CD4-positive, alpha-beta T cell treated with Interleukin-12 subunit alpha and Interleukin-12 subunit beta, for 1 hour (primary cell): ENCODE results near the gene RUNX1.
"Not testable (repeated sequence)": the region's sequence is repeated elsewhere in the genome, so short reads cannot be mapped to it uniquely, and the experiment has no call there.

ENCODE experiments used
- DNase-seq: peaks from one replicate; pipeline ENCODE4 v3.0.0-alpha.2; 2020

Gene RUNX1

DNA sequence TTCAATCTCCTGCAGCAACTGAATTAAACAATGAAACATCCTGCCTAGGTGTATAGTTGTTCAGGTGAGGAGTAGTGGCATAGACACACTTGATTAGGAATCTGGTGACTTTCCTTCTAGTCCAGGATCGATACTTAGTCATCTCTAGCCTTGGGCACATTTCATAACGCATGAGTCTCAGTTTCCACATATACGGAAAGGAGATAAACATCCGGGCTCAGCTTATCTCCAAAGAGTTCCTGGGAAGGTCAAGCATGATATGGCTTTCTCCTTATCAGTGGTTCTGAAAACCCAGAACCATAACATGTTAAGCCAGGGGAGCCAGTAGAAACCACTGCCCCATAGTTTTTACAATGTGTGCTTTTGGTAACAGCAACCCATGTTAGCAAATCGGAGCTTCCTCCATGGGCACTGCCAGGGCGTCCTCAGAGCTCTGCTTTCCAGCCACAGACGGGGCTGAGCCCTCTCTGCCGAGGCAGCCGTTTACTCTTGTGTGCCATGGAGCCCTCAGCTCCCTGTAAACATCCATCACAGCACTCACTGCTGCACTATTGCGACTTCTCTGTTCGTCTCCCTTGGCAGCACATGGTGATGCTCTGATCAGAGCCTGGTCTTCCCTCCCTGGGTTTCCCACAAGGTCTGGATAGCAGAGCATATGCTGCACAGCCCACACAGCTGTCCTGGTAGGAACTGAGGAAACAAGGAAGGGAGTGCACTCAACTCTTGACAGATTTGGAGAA lies 34.6 kb downstream of the RUNX1 start:
- no peak for DNase-seq

- no peak for DNase-seq
These were observed 37.4 kb downstream of the RUNX1 start for GRCh38 chr21:35011681-35012080.

GRCh38 chr21:35010447-35010846 lies 38.7 kb downstream of the RUNX1 start:
- no peak for DNase-seq

- no peak for DNase-seq
These were observed 41.8 kb downstream of the RUNX1 start for GRCh38 chr21:35007348-35007747.

DNA sequence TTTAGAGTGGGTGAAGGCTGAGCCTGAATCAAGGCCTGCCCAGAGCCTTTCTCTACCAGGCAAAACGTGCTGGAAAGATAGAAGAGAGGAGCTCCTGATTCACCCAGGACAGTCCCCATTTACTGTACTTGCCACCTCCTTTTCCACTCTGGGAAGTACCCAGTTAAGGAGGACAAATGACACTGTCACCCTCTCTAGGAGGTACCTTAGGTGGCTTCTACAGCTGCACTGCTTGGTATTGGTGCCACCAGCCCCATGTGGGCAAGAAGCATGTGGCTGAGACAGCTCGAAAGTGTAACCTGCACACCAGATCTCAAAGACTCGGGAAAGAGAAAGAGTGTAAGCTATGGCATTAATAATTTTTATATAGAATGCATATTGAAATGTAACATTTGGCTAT lies 42.3 kb downstream of the RUNX1 start:
- no peak for DNase-seq

GRCh38 chr21:35006248-35006647 lies 42.9 kb downstream of the RUNX1 start:
- no peak for DNase-seq

DNA sequence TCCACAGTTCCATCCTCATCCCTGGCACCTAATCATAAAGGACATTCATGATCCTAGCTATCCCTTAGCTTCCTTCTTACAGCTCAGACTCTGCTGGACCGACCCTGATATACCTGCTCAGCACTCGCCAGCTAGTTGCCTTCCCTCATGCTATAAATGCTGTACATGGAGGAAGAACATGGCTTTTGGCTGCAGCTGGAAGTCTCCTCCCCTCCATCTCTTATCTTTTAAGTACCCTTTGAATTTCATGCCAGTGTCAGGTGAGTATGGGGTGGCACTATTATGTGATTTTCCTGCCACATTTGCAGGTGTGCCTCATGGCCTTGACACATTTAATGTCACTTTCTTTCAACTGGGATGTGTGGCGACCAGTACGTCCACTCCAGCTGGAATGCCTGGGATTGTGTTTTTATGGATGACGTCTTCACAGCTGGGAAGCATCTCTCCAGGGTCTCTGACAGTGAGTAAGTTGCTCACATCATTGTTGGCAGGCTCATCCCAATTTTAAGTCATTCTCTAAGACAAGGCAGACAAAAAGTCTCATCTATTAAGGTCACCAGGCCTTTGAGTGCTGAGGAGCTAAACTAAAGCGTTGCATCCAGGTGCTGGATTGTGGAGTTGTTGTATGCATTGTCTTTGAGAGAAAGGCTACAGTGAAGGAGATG lies 43.4 kb downstream of the RUNX1 start:
- DNase-seq: no peak

GRCh38 chr21:35005077-35005476 lies 44.0 kb downstream of the RUNX1 start:
- no peak for DNase-seq

GRCh38 chr21:35004314-35004713 lies 44.8 kb downstream of the RUNX1 start:
- DNase-seq: no peak

DNA sequence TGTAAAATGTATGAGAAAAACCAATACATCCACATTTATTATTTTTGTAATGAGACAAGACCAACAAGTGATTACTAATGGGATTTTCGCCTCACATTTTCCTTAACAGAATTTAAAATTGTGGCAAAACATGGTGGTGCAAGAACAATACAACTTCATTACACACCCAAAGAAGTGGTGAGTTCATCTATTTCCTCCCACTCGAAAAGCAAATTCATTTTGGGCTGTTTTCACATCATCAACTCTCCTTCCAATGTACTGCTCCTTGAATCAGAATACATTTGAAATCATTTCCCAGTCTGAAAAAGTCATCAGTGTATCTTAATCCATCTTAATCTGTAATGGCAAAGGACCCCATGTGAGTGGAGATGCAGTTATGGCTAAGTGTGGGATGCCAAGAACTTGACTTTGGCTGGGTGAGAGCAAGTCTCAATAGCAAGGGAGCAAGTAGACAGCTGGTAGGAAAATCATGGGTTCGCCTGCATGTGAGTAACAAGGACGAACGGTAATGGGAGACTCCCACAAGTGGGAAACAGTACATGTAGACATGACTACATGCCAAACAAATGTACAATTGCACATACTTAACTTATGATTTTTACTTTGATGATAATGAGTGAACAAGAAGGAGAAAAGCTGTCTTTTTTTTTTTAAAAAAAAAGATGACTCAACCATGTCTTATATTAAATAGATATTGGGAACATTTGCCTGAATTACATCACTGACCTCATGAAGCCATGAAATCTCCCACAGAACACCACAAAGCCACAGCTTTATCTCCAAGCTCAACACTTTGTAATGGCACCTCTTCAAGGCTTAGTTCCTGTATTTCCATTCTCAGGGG lies 46.0 kb downstream of the RUNX1 start:
- DNase-seq: no peak

- no peak for DNase-seq
These were observed 49.6 kb downstream of the RUNX1 start for GRCh38 chr21:34999397-34999941.

DNA sequence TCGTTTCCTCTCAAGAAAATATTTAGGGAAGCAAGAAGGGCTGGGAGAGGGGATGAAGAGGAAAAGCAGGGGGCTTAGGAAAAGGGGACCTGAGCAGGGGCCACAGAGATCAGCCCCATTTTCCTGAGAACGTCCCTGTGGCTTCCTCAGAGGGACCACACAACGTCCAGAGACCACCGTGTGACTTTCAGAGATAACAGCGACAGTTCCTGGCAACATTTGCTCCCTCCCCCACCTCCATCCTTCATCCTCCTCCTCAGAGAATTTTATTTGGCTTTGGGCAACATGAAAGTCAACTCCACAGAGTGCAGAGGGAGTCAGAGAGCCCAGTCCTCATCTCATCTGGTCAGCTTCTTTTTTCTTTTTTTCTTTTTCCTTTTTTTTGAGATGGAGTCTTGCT lies 50.9 kb downstream of the RUNX1 start:
- no peak for DNase-seq

DNA sequence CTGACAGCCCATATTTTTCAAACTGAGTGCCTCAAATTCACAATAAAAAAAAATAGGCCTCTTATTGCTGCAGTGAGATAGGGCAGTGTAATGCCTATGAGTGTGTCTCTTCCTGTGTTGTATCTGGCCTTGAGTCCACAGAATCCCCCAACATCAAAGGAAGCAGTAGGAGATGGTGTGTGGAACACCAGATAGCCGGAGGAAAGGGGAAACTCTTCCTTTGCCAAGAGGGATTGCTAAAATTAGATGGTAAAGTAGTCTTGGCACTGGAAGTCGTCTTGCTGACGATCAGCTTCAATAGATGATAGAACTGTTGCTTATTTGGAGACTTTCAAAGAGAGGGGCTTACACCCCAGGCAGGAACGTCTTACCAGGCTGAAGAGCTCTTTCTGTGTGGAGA lies 51.8 kb downstream of the RUNX1 start:
- no peak for DNase-seq

DNA sequence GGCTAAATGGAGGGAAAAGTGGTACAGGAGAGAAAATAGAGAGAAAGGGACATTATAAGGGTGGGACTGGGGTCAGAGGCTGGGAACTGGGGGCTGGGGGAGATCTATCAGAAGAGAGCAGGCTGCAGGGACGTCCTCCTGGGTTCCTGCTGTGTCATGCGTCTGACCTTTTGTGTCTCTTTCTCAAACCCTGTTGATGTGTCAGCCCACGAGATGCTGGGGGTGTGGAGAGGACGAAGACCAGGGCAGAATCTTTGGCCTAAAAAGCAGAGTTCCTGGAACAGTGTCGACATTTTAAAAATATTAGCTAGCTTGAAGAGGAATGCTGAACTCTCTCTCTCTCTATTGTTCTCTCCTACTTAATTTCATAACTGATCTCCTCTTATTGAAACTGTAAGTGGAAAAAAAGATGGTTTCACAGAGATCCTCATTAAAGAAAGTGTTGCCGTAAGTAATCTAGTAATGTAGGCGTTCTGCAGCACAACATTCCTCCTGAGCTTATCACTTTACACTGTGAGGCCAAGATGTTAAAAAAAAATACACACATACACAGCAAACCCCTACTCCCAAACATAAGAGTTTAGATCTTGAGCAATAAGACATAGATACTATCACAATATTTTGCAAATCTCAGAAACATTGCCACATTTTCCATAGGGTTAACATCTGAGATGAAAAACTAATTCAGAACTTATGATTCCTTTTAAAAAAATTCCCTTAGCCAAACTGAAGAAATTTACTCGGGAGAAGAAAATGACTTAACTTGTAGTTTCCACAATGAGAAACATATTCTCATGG lies 52.6 kb downstream of the RUNX1 start:
- DNase-seq: no peak

DNA sequence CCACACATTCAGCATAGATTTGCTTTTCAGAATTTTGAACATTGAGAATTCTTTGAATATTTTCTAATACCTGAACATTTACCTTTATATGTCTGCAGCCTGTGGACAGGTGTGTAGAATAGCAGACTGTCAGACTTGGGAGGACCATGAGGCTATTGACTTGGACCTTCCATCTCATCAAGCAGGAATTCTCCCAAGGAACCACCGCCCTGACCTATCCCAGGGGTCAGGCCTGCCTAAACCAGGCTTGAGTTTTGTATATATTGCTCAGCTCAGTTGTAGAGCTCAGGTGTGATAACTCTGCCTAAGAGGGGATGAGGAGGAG lies 53.2 kb downstream of the RUNX1 start:
- no peak for DNase-seq

GRCh38 chr21:34994766-34995631 lies 54.1 kb downstream of the RUNX1 start:
- no peak for DNase-seq

- not testable (repeated sequence) for DNase-seq
These were observed 55.6 kb downstream of the RUNX1 start for GRCh38 chr21:34993521-34993921.

DNA sequence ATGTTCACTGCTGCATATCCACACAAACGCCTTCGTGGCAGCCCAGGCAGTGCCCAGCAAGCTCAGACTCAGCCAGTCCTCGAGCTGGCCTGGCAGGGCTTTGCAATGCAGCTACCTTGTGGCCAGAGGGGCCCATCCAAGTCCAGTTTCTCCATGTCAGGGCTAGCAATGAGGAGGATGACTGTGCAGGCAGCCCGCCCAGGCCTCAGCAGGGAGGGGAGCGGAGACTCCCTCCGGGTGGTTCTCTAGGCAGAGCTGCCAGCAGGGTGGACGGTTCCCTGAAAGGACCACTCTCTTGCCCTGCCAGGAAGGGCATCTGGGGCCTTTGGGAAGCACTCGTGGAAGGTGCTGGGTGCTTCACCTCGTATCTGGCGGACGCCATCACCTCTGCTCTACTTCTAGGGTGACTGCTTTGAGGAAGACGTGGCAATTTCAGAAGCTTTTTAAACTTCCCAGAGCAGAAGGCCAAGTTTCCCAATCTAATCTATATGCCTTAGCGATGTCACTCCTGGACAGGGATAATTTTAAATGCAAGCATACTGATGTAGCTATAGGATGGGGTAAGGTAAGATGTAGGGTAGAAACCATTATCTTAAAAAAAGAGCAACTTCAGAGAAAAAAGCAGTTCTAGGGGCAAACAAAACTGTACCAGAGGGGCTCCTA lies 56.2 kb downstream of the RUNX1 start:
- DNase-seq: no peak

- no peak for DNase-seq
These were observed 56.9 kb downstream of the RUNX1 start for GRCh38 chr21:34992180-34992579.

- DNase-seq: no peak
These were observed 57.6 kb downstream of the RUNX1 start for GRCh38 chr21:34991366-34991957.

DNA sequence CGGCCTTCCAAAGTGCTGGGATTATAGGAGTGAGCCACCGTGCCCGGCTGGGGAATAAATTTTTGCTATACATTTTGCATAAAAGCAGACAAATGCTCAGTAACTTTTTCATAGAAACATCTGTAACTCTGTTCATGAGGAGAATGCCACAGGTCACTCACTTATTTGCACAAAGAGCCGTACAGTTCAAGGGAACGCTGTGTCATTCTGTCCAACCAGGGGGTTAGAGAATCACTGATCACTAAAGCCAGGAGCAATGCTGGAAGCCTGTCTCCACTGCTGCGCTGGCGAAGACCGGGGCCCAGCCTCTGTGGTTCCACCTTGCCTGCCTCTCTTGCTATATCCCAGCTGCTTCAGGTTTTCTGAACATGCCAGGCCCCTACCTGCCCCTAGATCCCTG lies 58.3 kb downstream of the RUNX1 start:
- DNase-seq: no peak
